ENCODE data around the gene FAT2. TPM values are rescaled to one million over a fixed set of nuclear protein-coding genes. Genes with fewer than 3 reads are reported as not detected.

FAT2 gene
- total RNA-seq, 1 experiment from 2014 or later: 0.48 TPM

GRCh38 chr5:151570512-151571269 is 20.4 kb downstream of the FAT2 start:
- no peaks in the 10 kb centered on the region for H3K9me3 ChIP-seq (ENCODE audit: insufficient read depth, low read depth)
- H3K36me3 ChIP-seq (ENCODE audit: low read depth): no peaks in the 10 kb centered on the region
- ChIA-PET POLR2A (ENCODE audit: unreplicated experiment) (interaction anchor here (0.5 to 0.7 kb wide), 2 partner anchors 46 to 58 kb away, joined by 3 to 6 read pairs; no protein-coding TSS in a partner anchor), CTCF (interaction anchor here (0.5 kb wide), 1 partner anchor 944 kb away, joined by 3 read pairs; no protein-coding TSS in a partner anchor)
- no TSS peak for BruUV-seq (replicated peaks)
- no peaks in the 10 kb centered on the region for H3K9me2 ChIP-seq (ENCODE audit: insufficient read depth)
- H3K27ac ChIP-seq: no peak overlapping the region
- intact Hi-C loops (cut with micrococcal nuclease; ENCODE audit: unreplicated experiment): loop anchor here (1.0 to 5.0 kb wide), 2 partner anchors 45 to 77 kb away; no protein-coding TSS in a partner anchor
- no peaks in the 10 kb centered on the region for H4K20me1 ChIP-seq (ENCODE audit: insufficient read depth)
- H3K79me2 ChIP-seq (ENCODE audit: low read depth): no peaks in the 10 kb centered on the region
- peak overlapping the region; percentile 61 for H3K4me2 ChIP-seq
- TF ChIP-seq CTCF (conservative IDR thresholded peaks at IDR 0.05) (no peak), EZH2 (IDR thresholded peaks at IDR 0.05; ENCODE audit: low read depth) (no peak)
- H2AFZ ChIP-seq: no peak overlapping the region
- no peak overlapping the region for H3K4me3 ChIP-seq
- peak; percentile 65 to 68 for DNase-seq
- peaks cover 7% of the 10 kb centered on the region; the same call in 1 of the 2 replicates for H3K27me3 ChIP-seq (ENCODE audit: insufficient read depth, low read depth)
- H3F3A ChIP-seq (ENCODE audit: insufficient read depth, low read depth): no peaks in the 10 kb centered on the region
- H3K4me1 ChIP-seq (replicated peaks; ENCODE audit: insufficient read depth): peaks cover 20% of the 10 kb centered on the region

GRCh38 chr5:151570058-151570457 is 21.1 kb downstream of the FAT2 start:
- DNase-seq: peak; percentile 12 to 76
- no TSS peak for BruUV-seq (replicated peaks)
- intact Hi-C loops (cut with micrococcal nuclease; ENCODE audit: unreplicated experiment): loop anchor here (1.0 to 5.0 kb wide), 2 partner anchors 45 to 77 kb away; no protein-coding TSS in a partner anchor
- Histone ChIP-seq H4K20me1 (ENCODE audit: insufficient read depth) (no peaks in the 10 kb centered on the region), H3K9me3 (ENCODE audit: insufficient read depth, low read depth) (no peaks in the 10 kb centered on the region), H3K36me3 (ENCODE audit: low read depth) (no peaks in the 10 kb centered on the region), H3K79me2 (ENCODE audit: low read depth) (no peaks in the 10 kb centered on the region), H3K27ac (no peak overlapping the region), H3K9me2 (ENCODE audit: insufficient read depth) (no peaks in the 10 kb centered on the region), H3K4me3 (no peak overlapping the region), H2AFZ (no peak overlapping the region), H3K4me2 (peak overlapping the region; percentile 61), H3K4me1 (replicated peaks; ENCODE audit: insufficient read depth) (peaks cover 20% of the 10 kb centered on the region), H3F3A (ENCODE audit: insufficient read depth, low read depth) (no peaks in the 10 kb centered on the region; the same call in 1 of the 2 replicates), H3K27me3 (ENCODE audit: insufficient read depth, low read depth) (peaks cover 7% of the 10 kb centered on the region; the same call in 1 of the 2 replicates)
- ChIA-PET POLR2A (ENCODE audit: unreplicated experiment) (interaction anchor here (0.5 kb wide), 2 partner anchors 45 to 115 kb away, joined by 6 to 9 read pairs; no protein-coding TSS in a partner anchor), CTCF (interaction anchor here (0.5 kb wide), 1 partner anchor 945 kb away, joined by 3 read pairs; no protein-coding TSS in a partner anchor)
- TF ChIP-seq EZH2 (IDR thresholded peaks at IDR 0.05; ENCODE audit: low read depth): no peak
- TF ChIP-seq CTCF (conservative IDR thresholded peaks at IDR 0.05): no peak

GRCh38 chr5:151569132-151570046 is 21.7 kb downstream of the FAT2 start:
- Histone ChIP-seq H3K79me2 (ENCODE audit: low read depth) (no peaks in the 10 kb centered on the region), H3K4me2 (peak overlapping the region; percentile 61; the same call in 1 of the 2 replicates), H3K27me3 (ENCODE audit: insufficient read depth, low read depth) (peaks cover 7% of the 10 kb centered on the region; the same call in 1 of the 2 replicates), H4K20me1 (ENCODE audit: insufficient read depth) (no peaks in the 10 kb centered on the region), H3K4me3 (no peak overlapping the region), H3K36me3 (ENCODE audit: low read depth) (no peaks in the 10 kb centered on the region), H3K4me1 (replicated peaks; ENCODE audit: insufficient read depth) (peaks cover 20% of the 10 kb centered on the region), H3K9me3 (ENCODE audit: insufficient read depth, low read depth) (no peaks in the 10 kb centered on the region), H3F3A (ENCODE audit: insufficient read depth, low read depth) (no peaks in the 10 kb centered on the region; the same call in 1 of the 2 replicates), H2AFZ (no peak overlapping the region), H3K9me2 (ENCODE audit: insufficient read depth) (no peaks in the 10 kb centered on the region), H3K27ac (no peak overlapping the region)
- intact Hi-C loops (cut with micrococcal nuclease; ENCODE audit: unreplicated experiment): loop anchor here (1.0 to 5.0 kb wide), 2 partner anchors 46 to 78 kb away; no protein-coding TSS in a partner anchor
- POLR2A ChIA-PET (ENCODE audit: unreplicated experiment): interaction anchor here (0.5 kb wide), 1 partner anchor 116 kb away, joined by 9 read pairs; no protein-coding TSS in a partner anchor
- no peak for DNase-seq
- CTCF ChIA-PET: no interaction called here
- TF ChIP-seq CTCF (conservative IDR thresholded peaks at IDR 0.05): no peak
- no peak for TF ChIP-seq EZH2 (IDR thresholded peaks at IDR 0.05; ENCODE audit: low read depth)
- no TSS peak for BruUV-seq (replicated peaks)

All from PC-9 (cell line).